ENCODE measurements around the gene HIPK3.

The HIPK3 gene

GRCh38 chr11:33257160-33257896, at the start of gene HIPK3:
Gene HIPK3 (plus strand): TSS chr11:33257381.
- DNase-seq (ENCODE audit: low spot score) = peak; percentile 93
- peak; percentile 74 for TF ChIP-seq CTCF (IDR thresholded peaks at IDR 0.05; ENCODE audit: borderline replicate concordance, control extremely low read depth, extremely low read depth, insufficient read depth, missing control alignments)
- in situ Hi-C loops (cut with MboI; ENCODE audit: low sequenced_read_pairs, unreplicated experiment) = no loop called here

GRCh38 chr11:33207408-33207985, 49.7 kb upstream of the HIPK3 start:
- no peak for DNase-seq (ENCODE audit: low spot score)
- TF ChIP-seq CTCF (IDR thresholded peaks at IDR 0.05; ENCODE audit: borderline replicate concordance, control extremely low read depth, extremely low read depth, insufficient read depth, missing control alignments) = no peak
- in situ Hi-C loops (cut with MboI; ENCODE audit: low sequenced_read_pairs, unreplicated experiment) = no loop called here

GRCh38 chr11:33208150-33208549, 49.0 kb upstream of the HIPK3 start:
- no peak for TF ChIP-seq CTCF (IDR thresholded peaks at IDR 0.05; ENCODE audit: borderline replicate concordance, control extremely low read depth, extremely low read depth, insufficient read depth, missing control alignments)
- DNase-seq (ENCODE audit: low spot score) = no peak

GRCh38 chr11:33211153-33211552, 46.0 kb upstream of the HIPK3 start:
- no peak for TF ChIP-seq CTCF (IDR thresholded peaks at IDR 0.05; ENCODE audit: borderline replicate concordance, control extremely low read depth, extremely low read depth, insufficient read depth, missing control alignments)
- DNase-seq (ENCODE audit: low spot score) = no peak
- in situ Hi-C loops (cut with MboI; ENCODE audit: low sequenced_read_pairs, unreplicated experiment) = no loop called here

More at GRCh38 chr11:33208150-33208549, 49.0 kb upstream of the HIPK3 start:
- in situ Hi-C loops (cut with MboI; ENCODE audit: low sequenced_read_pairs, unreplicated experiment) = no loop called here

GRCh38 chr11:33211580-33211979, 45.6 kb upstream of the HIPK3 start:
- TF ChIP-seq CTCF (IDR thresholded peaks at IDR 0.05; ENCODE audit: borderline replicate concordance, control extremely low read depth, extremely low read depth, insufficient read depth, missing control alignments) = no peak
- DNase-seq (ENCODE audit: low spot score) = no peak
- in situ Hi-C loops (cut with MboI; ENCODE audit: low sequenced_read_pairs, unreplicated experiment) = no loop called here

DNA sequence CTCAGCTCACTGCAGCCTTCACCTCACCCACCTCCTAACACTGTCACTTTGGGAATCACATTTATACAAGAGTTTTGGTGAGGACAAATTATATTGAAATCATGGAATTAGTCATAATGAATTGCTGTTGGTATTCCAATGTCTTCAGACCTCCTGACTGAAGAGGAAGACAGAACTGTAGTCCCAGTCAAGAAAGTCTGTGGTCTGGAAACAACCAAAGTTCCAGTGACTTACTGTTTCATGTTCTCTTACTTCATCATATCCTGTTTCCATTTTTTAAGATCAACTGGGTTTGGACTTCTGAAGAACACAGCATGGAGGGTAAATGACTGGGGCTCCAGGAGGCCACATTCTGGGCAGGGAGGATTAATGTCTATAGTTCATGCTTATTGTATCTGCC, 43.0 kb upstream of the HIPK3 start:
- no peak for TF ChIP-seq CTCF (IDR thresholded peaks at IDR 0.05; ENCODE audit: borderline replicate concordance, control extremely low read depth, extremely low read depth, insufficient read depth, missing control alignments)
- in situ Hi-C loops (cut with MboI; ENCODE audit: low sequenced_read_pairs, unreplicated experiment) = no loop called here
- DNase-seq (ENCODE audit: low spot score) = no peak

All from GM13976 (cell line).